CD4-positive, alpha-beta T cell treated with Interleukin-1 beta for 1 hour (primary cell): ENCODE measurements around the gene STARD8.

ENCODE experiments used
- DNase-seq, 2 donors: peaks; one replicate each; pipeline ENCODE4 v3.0.0-alpha.2; 2020 to 2022

Gene STARD8

GRCh38 chrX:68691921-68692320, 44.5 kb downstream of the STARD8 start:
- DNase-seq: no peak

- DNase-seq: no peak
These were observed 45.2 kb downstream of the STARD8 start for GRCh38 chrX:68692651-68693050.

DNA sequence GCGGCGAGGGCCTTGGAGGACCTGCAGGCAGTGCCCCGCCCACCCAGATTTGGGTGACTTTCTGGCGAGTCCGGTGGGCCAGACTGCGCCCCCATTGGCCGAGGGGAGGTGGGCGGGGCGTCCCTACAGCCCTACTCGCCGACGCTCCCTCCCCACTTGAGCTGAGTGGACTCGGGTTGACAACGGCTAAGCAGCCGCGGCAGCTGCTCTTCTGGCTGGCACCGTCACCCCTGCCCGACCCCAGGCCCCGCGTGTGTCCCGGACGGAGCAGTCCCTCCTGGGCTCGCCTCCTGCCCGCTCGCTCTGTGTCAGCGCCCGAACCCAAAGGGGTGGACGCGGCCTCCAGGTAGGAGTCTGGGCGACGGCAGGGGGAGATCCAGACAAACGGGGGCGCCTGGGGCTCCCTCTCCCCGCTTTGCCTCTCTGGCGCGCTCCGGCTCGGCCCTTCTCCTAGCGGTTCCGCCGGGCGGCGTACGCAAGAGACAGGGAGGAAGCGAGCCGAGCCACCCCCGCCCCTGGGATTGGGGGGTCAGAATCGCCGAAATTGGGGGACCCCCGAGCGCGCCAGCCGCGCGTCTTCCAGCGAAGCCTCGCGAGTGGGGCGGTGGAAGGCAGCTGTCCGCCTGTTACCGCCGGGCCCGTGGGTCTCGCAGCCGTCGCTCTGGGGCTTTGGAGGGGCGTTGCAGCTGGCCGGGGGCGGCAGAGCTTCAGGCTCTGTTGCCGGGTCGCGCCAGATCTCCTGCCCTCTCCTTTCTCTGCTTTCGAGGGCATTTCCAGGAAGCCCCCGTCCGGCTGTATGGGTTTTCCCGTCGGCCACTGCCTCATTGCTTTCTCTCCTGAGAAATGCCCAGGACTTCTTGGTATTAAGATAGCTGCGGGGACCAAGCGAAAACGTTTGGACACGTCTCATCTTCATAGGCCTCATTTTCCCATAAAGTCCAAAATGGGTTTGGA, 46.3 kb downstream of the STARD8 start:
- DNase-seq: peak in 1 of 2 donors; percentile 64

GRCh38 chrX:68694435-68695205, 47.2 kb downstream of the STARD8 start:
- DNase-seq: peak in 1 of 2 donors; percentile 24

DNA sequence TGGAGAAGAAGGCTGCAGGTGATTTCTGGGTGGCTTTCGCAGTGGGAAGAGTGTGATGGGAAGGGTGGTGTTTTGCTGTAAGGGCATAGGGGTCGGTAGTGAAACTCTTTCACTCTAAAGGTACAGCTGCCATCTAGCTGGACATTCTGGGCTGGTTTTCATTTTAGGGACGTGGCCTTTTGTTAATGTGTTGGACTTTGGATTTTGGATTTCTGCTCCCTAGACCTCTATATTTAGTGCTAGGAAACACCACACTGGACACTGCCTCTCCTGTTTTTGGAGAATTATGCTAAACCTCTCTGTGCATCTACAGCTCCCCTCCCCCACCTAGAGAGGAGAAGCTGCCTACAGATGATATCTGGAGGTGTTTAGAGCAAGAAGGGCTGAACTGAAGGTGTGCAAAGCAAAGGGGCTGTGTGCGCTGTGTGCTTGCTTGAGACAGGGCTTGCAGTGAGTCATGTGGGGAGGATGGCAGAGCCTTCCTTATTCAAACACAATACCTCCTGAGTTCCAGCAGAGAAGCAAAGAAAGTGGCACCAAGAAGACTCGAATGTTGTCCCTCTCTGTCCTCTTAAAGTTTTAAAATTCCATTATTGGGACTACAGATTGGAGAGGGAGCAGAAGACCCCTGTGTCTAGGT, 47.9 kb downstream of the STARD8 start:
- no peak for DNase-seq

- DNase-seq: no peak
These were observed 49.0 kb downstream of the STARD8 start for GRCh38 chrX:68696267-68696990.

DNA sequence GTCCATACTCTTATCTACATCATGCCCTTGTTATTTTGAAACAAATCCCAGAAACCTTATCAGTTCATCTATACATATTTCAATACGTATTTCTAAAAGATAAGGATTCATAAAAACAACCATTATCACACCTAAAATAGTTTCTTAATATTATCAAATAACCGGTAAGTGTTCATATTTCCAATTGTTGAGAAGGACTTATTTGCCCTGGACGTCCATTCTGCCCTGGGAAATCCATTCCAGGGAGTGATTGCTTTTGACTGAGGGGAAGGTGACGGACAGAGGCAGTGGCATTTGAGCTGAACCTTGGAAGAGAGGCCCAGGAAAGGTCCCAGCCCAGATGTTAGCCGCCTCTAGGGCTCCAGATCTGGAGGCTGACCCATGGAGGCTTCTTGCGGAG, 49.6 kb downstream of the STARD8 start:
- no peak for DNase-seq

DNA sequence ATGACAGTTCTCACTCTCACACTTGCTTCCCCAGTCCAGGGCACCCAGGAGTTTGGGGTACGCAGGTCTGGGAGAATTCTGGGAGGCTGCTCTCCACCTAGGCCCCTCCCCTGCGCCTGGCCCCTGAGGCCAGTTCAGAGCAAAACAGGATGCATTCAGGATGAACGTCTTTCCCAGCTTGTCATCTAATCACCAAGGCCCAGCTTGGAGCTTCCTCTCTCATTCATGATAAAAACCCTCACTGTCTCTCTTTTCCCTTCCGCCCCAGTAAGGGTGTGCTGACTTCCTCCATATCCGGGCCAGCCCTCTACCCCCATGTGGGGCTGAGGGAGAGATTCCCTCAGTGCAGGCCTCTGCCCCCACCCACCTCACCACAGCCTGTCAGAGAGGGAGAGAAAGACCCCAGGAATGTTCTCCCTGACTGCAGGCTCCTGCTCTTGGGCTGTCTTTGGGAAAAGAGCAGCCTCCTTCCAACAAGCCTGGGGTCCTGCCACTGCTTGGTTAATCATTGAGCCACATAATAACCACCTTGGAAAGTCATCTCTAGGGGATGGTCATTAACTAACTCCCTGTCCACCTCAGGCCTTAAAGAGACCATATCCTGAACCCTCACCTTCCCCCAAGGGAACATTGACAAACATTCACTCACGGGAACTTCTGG, 50.1 kb downstream of the STARD8 start:
- no peak for DNase-seq

DNA sequence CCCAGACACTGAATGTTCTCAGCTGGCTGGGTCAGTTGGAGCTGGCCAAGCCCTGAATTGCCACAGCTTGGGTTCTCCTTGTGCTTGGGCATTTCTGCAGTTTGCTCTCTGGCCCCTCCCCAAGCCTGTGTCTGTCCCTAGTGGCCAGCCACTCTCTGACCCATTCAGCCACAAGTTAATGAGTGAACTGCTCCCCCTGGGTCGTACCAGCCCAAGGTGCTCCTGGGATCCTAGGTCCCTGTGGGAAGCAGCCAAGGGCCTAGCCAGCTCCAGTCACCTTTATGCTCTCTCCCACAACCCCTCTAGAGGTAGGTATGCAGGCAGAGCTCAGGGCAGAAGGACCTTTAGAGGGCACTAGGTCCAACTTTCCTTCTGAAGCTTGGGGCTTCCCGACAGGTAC, 51.5 kb downstream of the STARD8 start:
- DNase-seq: no peak

- peak in 1 of 2 donors; percentile 23 for DNase-seq
These were observed 52.7 kb downstream of the STARD8 start for GRCh38 chrX:68699960-68700746.

GRCh38 chrX:68703369-68703768, 55.9 kb downstream of the STARD8 start:
- DNase-seq: no peak

DNA sequence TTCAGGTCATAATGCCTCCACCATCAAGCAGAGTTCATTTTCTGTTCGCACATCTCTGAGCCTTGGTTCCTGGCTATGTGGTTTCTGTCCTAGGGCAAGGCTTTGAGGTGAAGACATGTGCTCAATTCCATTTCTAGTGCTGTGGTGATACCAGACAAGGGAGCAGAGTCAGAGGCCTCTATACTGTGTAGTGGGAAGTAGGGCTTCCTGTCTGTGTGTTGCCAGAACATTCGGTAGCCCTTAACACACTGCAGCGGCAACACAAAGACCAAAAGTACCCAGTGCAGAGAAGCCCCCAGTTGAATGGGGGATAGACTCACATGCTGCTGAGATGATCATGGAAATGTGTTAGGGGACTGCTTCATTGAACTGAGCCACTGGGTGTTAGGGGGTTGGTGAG, 56.4 kb downstream of the STARD8 start:
- no peak for DNase-seq

- no peak for DNase-seq
These were observed 58.5 kb downstream of the STARD8 start for GRCh38 chrX:68705986-68706385.

DNA sequence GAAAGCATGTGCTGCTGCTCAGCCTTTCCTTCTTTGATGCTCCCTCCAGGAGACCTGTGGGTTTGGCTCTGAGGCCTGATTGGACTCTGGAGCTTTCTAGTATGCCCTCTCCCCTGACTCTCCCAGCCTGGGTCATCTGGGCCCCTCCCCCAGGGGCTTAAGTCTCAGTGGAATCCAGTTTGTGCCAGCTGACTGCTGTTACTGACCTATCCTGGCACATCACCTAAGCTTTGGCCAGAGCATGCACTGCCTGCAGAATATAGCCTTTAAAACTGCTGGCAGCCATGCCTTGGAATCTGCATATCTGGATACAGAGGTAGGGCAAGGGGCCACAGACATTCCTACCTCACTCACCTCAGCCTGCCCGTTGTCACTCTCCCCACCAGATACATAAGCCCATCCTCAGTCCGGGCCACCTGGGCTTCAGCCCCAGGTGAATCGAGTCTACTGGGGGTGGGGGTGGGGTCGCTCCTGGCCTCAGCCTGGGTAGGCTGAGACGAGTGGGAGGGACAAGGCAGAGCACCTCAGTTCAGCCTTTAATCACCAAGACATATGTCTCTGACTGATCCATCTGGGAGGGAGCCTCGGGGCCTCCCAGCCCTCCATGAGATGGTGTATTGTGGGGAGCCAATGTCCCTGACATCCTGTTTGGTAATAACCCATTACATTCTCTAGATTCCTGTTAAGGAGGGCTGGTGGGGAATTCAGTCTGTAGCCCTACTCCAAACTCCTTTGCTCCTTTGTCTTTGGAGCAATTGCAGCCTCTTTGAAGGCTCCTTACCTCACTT, 61.2 kb downstream of the STARD8 start:
- DNase-seq: no peak

DNA sequence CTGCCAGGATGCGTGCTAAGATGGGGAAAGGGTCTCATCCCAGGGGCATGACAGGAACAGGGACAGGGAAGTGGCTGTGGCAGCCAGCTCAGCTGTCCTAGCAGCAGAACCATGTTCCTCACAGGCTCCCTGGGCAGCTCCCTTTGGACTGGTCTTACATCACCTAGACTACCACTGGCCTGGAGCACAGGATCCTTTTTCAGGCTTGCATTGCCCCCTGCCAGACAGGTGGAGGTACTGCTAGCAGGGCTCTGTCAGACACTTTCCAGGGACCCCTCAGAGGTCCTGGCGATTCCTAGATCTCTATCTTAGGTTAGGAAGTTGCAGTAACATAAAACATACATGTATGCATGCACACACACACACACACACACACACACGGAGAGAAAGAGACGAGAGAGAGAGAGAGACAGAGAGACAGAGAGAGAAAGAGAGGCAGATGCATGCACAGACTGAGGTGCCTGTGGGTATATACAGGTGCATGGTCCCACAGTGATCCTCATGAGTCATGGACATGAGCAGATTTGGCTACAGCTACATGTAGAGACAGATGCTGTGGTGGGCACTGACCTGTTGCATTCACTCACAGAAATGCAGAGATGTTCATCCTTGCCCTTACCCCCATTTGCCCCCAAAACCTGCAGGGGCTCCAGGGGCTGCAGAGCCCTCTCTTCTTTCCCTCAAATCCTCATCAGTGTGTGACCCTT, 63.6 kb downstream of the STARD8 start:
- no peak for DNase-seq

DNA sequence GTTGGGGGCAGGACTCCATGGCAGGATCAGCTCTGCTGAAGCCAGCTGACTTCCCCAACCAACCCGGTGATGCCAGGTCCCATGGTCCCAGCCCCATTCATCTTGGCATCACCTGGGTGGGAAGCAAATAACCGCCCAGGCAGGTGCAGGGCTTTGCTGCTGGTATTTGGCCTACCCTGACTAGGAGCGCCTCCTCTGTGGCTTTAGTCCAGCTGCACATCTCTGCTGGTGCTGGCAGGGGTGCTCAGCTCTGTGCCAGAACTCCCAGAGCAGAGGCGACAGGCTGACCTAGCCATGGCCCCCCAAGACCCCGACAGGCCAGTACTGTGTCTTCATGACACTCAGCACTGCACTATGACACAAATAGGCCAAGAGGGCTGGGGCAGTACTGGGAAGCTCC, 64.4 kb downstream of the STARD8 start:
- DNase-seq: no peak

DNA sequence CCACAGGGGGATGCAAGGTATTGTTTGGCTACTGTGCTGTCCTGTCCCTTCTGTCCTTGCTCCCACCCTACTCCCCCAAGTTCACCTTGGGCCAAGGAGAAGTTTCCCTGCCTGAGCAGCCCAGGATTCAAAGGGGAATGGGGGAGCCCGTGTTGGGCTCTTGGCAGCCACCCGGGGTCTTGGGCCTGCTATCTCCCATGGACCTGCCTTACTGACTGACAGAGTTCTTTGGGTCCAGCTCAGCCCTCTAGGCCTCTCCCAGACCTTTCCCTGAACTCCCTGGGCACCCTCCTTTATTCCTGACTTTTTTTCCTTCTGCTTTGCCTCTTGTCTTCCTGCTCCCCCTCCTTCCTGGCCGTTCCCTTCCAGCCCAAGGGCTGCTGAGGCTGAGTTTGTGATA, 67.4 kb downstream of the STARD8 start:
- no peak for DNase-seq

GRCh38 chrX:68717196-68717595, 69.7 kb downstream of the STARD8 start:
- no peak for DNase-seq

DNA sequence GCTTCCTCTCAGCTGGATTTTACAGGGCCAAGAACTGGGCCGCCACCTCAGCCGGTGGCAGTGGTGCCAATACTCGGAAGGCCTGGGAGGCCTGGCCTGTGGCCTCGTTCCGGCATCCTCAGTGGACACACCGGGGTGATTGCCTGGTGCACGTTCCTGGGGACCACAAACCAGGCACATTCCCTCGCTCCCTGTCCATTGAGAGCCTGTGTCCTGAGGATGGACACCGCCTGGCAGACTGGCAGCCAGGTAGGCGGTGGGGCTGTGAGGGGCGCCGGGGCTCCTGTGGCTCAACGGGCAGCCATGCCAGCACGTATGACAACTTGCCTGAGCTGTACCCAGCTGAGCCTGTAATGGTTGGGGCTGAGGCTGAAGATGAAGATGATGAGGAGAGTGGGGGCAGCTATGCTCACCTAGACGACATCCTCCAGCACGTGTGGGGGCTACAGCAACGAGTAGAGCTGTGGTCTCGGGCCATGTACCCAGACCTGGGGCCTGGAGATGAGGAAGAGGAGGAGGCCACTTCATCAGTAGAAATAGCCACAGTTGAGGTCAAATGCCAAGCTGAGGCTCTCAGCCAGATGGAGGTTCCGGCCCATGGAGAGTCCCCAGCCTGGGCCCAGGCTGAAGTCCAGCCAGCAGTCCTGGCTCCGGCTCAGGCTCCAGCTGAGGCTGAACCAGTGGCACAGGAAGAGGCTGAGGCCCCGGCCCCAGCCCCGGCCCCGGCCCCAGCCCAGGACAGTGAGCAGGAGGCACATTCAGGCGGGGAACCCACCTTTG, 70.4 kb downstream of the STARD8 start:
- DNase-seq: no peak
